HUES64 (cell line): ENCODE measurements around the gene DNASE1L1.
A peak's percentile ranks its signal among the peaks of the same experiment; 100 is the strongest.
"Not testable (repeated sequence)": the region's sequence is repeated elsewhere in the genome, so short reads cannot be mapped to it uniquely, and the experiment has no call there.

ENCODE experiments used
- H3K27ac ChIP-seq: 2 replicates; pipeline ENCODE4 v1.7.0; 2013; ENCODE audit warnings: low read depth, low read length, inconsistent platforms
- H3K27me3 ChIP-seq: 2 replicates; pipeline ENCODE4 v1.6.1; 2013; ENCODE audit warnings: mild to moderate bottlenecking, low read length; ENCODE audit not compliant: insufficient read depth
- H3K36me3 ChIP-seq: 2 replicates; pipeline ENCODE4 v1.6.1; 2013; ENCODE audit warnings: mild to moderate bottlenecking, low read length; ENCODE audit not compliant: insufficient read depth
- H3K4me1 ChIP-seq: 2 replicates; pipeline ENCODE4 v1.6.1; 2013; ENCODE audit warnings: mild to moderate bottlenecking, low read length, moderate library complexity; ENCODE audit not compliant: insufficient read depth
- H3K4me3 ChIP-seq: 2 replicates; pipeline ENCODE4 v1.5.1; 2013; ENCODE audit warnings: mild to moderate bottlenecking, low read length, moderate library complexity
- H3K9ac ChIP-seq: 2 replicates; pipeline ENCODE4 v1.6.1; 2013; ENCODE audit warnings: mild to moderate bottlenecking, low read depth, low read length
- H3K9me3 ChIP-seq: 2 replicates; pipeline ENCODE4 v1.6.1; 2013; ENCODE audit warnings: low read depth, low read length; ENCODE audit not compliant: insufficient read depth
- WGBS: fragments of 150-250, 120-280 bp; methylation state at CpG from one replicate; pipeline ENCODE4 v1.1.7; 2013; ENCODE audit warnings: missing lambda C conversion rate; 5-methylcytosine and 5-hydroxymethylcytosine counted together

The DNASE1L1 gene

GRCh38 chrX:154396363-154396762 is 12.7 kb downstream of the DNASE1L1 start:
- H3K36me3 ChIP-seq = peaks cover 24% of the 10 kb centered on the region
- not testable (repeated sequence) for H3K27me3 ChIP-seq, H3K27ac ChIP-seq, H3K4me3 ChIP-seq, H3K9me3 ChIP-seq, H3K4me1 ChIP-seq, H3K9ac ChIP-seq
- WGBS = 93% methylated on average over 15 of the region's 17 CpGs

GRCh38 chrX:154389812-154390747 is 19.0 kb downstream of the DNASE1L1 start:
- H3K9me3 ChIP-seq, H3K27ac ChIP-seq, H3K27me3 ChIP-seq, H3K4me3 ChIP-seq, H3K9ac ChIP-seq, H3K4me1 ChIP-seq, H3K36me3 ChIP-seq: not testable (repeated sequence)
- 0% methylated on average over 4 of the region's 121 CpGs for whole genome bisulfite sequencing

- not testable (repeated sequence) for H3K27me3 ChIP-seq, H3K36me3 ChIP-seq, H3K4me3 ChIP-seq, H3K4me1 ChIP-seq, H3K27ac ChIP-seq, H3K9me3 ChIP-seq, H3K9ac ChIP-seq
- WGBS = no CpG with 5 or more reads among the region's 16 CpGs
Measured at GRCh38 chrX:154388649-154389048, 20.4 kb downstream of the DNASE1L1 start.

- not testable (repeated sequence) for H3K27me3 ChIP-seq, H3K4me1 ChIP-seq, H3K27ac ChIP-seq, H3K9ac ChIP-seq, H3K36me3 ChIP-seq, H3K4me3 ChIP-seq, H3K9me3 ChIP-seq
- no CpG with 5 or more reads among the region's 20 CpGs for WGBS
Measured at GRCh38 chrX:154388094-154388493, 21.0 kb downstream of the DNASE1L1 start.

GRCh38 chrX:154384284-154384892 is 24.7 kb downstream of the DNASE1L1 start:
- Histone ChIP-seq H3K9me3 (no peaks in the 10 kb centered on the region), H3K27ac (no peak overlapping the region), H3K9ac (no peak overlapping the region), H3K36me3 (peaks cover 11% of the 10 kb centered on the region), H3K27me3 (no peaks in the 10 kb centered on the region), H3K4me1 (peaks cover 5% of the 10 kb centered on the region), H3K4me3 (no peak overlapping the region)
- 86% methylated on average over 8 of the region's 8 CpGs for WGBS

- 93% methylated on average over 11 of the region's 14 CpGs for WGBS
- Histone ChIP-seq H3K27ac (no peak overlapping the region), H3K9ac (no peak overlapping the region), H3K27me3 (no peaks in the 10 kb centered on the region), H3K4me3 (no peak overlapping the region), H3K36me3 (peaks cover 11% of the 10 kb centered on the region), H3K9me3 (no peaks in the 10 kb centered on the region), H3K4me1 (peaks cover 5% of the 10 kb centered on the region)
Measured at GRCh38 chrX:154383359-154384283, 25.4 kb downstream of the DNASE1L1 start.

GRCh38 chrX:154382483-154383069 is 26.5 kb downstream of the DNASE1L1 start:
- Histone ChIP-seq H3K9me3 (no peaks in the 10 kb centered on the region), H3K36me3 (peaks cover 11% of the 10 kb centered on the region), H3K27me3 (no peaks in the 10 kb centered on the region), H3K9ac (no peak overlapping the region), H3K4me1 (peaks cover 5% of the 10 kb centered on the region), H3K27ac (no peak overlapping the region), H3K4me3 (no peak overlapping the region)
- WGBS = 96% methylated on average over 11 of the region's 11 CpGs

- H3K9ac ChIP-seq = peak overlapping the region; percentile 67
- peak overlapping the region; percentile 99 for H3K27ac ChIP-seq
- H3K9me3 ChIP-seq = no peaks in the 10 kb centered on the region
- WGBS = 43% methylated on average over 5 of the region's 6 CpGs
- H3K4me1 ChIP-seq = peaks cover 5% of the 10 kb centered on the region
- H3K27me3 ChIP-seq = no peaks in the 10 kb centered on the region
- peak overlapping the region; percentile 35; the same call in 1 of the 2 replicates for H3K4me3 ChIP-seq
- H3K36me3 ChIP-seq = peaks cover 11% of the 10 kb centered on the region
Measured at GRCh38 chrX:154381271-154381670, 27.8 kb downstream of the DNASE1L1 start.

GRCh38 chrX:154380787-154381186 is 28.3 kb downstream of the DNASE1L1 start:
- WGBS = 62% methylated on average over 14 of the region's 14 CpGs
- Histone ChIP-seq H3K36me3 (peaks cover 11% of the 10 kb centered on the region), H3K27ac (peak overlapping the region; percentile 99; the same call in 1 of the 2 replicates), H3K9ac (peak overlapping the region; percentile 60), H3K9me3 (no peaks in the 10 kb centered on the region), H3K27me3 (no peaks in the 10 kb centered on the region), H3K4me3 (peak overlapping the region; percentile 85), H3K4me1 (peaks cover 5% of the 10 kb centered on the region)

GRCh38 chrX:154380153-154380552 is 28.9 kb downstream of the DNASE1L1 start:
- Histone ChIP-seq H3K9me3 (no peaks in the 10 kb centered on the region), H3K27me3 (no peaks in the 10 kb centered on the region), H3K4me1 (peaks cover 5% of the 10 kb centered on the region), H3K27ac (peak overlapping the region; percentile 99; the same call in 1 of the 2 replicates), H3K4me3 (peak overlapping the region; percentile 85), H3K9ac (peak overlapping the region; percentile 96), H3K36me3 (peaks cover 11% of the 10 kb centered on the region)
- WGBS = 31% methylated on average over 13 of the region's 13 CpGs
